ENCODE results near the gene FUBP1.

GRCh38 chr1:77940921-77941570 is 37.8 kb downstream of the FUBP1 start:
- TF ChIP-seq YY1 (IDR thresholded peaks at IDR 0.05; ENCODE audit: insufficient read depth, insufficient read length) = no peak
- no peak for TF ChIP-seq ZNF274 (IDR thresholded peaks at IDR 0.05; ENCODE audit: low read depth, low read length)

All from NT2/D1 (cell line).